Measurements from ENCODE around the gene PTX3. TPM values are rescaled to one million over a fixed set of nuclear protein-coding genes. Genes with fewer than 3 reads are reported as not detected.

PTX3 gene
- total RNA-seq, 1 donor from 2014 or later = not detected

- H3K36me3 Mint-ChIP-seq (ENCODE audit: low read depth) = no peaks in the 10 kb centered on the region
- TF ChIP-seq CTCF (IDR thresholded peaks at IDR 0.05) = no peak
- ATAC-seq (ENCODE audit: low read depth) = no peak
- POLR2A ChIA-PET = no interaction called here
- peaks cover 2% of the 10 kb centered on the region for H3K27me3 Mint-ChIP-seq
- H3K4me1 Mint-ChIP-seq = no peaks in the 10 kb centered on the region
- no peak overlapping the region for H3K4me3 Mint-ChIP-seq
- CTCF ChIA-PET = no interaction called here
- intact Hi-C loops (cut with micrococcal nuclease) = no loop called here
- no peak for DNase-seq
- H3K27ac Mint-ChIP-seq = no peak overlapping the region
- no peaks in the 10 kb centered on the region for H3K9me3 Mint-ChIP-seq
Measured at GRCh38 chr3:157469561-157470294, 33.1 kb downstream of the PTX3 start.

- no peaks in the 10 kb centered on the region for H3K4me1 Mint-ChIP-seq
- H3K27ac Mint-ChIP-seq = no peak overlapping the region
- CTCF ChIA-PET = no interaction called here
- peaks cover 2% of the 10 kb centered on the region for H3K27me3 Mint-ChIP-seq
- no peak overlapping the region for H3K4me3 Mint-ChIP-seq
- DNase-seq (no peak), ATAC-seq (ENCODE audit: low read depth) (no peak)
- POLR2A ChIA-PET = no interaction called here
- TF ChIP-seq CTCF (IDR thresholded peaks at IDR 0.05) = no peak
- intact Hi-C loops (cut with micrococcal nuclease) = no loop called here
- no peaks in the 10 kb centered on the region for H3K36me3 Mint-ChIP-seq (ENCODE audit: low read depth)
- H3K9me3 Mint-ChIP-seq = no peaks in the 10 kb centered on the region
Measured at GRCh38 chr3:157471064-157471463, 34.4 kb downstream of the PTX3 start.

GRCh38 chr3:157472648-157473047 lies 36.0 kb downstream of the PTX3 start:
- Mint-ChIP-seq H3K36me3 (ENCODE audit: low read depth) (no peaks in the 10 kb centered on the region), H3K27ac (no peak overlapping the region), H3K27me3 (peaks cover 2% of the 10 kb centered on the region), H3K4me3 (no peak overlapping the region), H3K4me1 (no peaks in the 10 kb centered on the region), H3K9me3 (no peaks in the 10 kb centered on the region)
- DNase-seq (no peak), ATAC-seq (ENCODE audit: low read depth) (no peak)
- POLR2A ChIA-PET = no interaction called here
- CTCF ChIA-PET = no interaction called here
- intact Hi-C loops (cut with micrococcal nuclease) = no loop called here
- TF ChIP-seq CTCF (IDR thresholded peaks at IDR 0.05) = no peak

- TF ChIP-seq CTCF (IDR thresholded peaks at IDR 0.05) = no peak
- POLR2A ChIA-PET = no interaction called here
- H3K27me3 Mint-ChIP-seq = no peaks in the 10 kb centered on the region
- CTCF ChIA-PET = no interaction called here
- H3K9me3 Mint-ChIP-seq = no peaks in the 10 kb centered on the region
- H3K4me1 Mint-ChIP-seq = no peaks in the 10 kb centered on the region
- H3K4me3 Mint-ChIP-seq = no peak overlapping the region
- intact Hi-C loops (cut with micrococcal nuclease) = no loop called here
- H3K36me3 Mint-ChIP-seq (ENCODE audit: low read depth) = no peaks in the 10 kb centered on the region
- ATAC-seq (ENCODE audit: low read depth) (no peak), DNase-seq (no peak)
- no peak overlapping the region for H3K27ac Mint-ChIP-seq
Measured at GRCh38 chr3:157475921-157476414, 39.3 kb downstream of the PTX3 start.

GRCh38 chr3:157477441-157477840 lies 40.8 kb downstream of the PTX3 start:
- no peaks in the 10 kb centered on the region for H3K27me3 Mint-ChIP-seq
- no peak for TF ChIP-seq CTCF (IDR thresholded peaks at IDR 0.05)
- ChIA-PET POLR2A (no interaction called here), CTCF (no interaction called here)
- no peak overlapping the region for H3K27ac Mint-ChIP-seq
- ATAC-seq (ENCODE audit: low read depth) (no peak), DNase-seq (no peak)
- intact Hi-C loops (cut with micrococcal nuclease) = no loop called here
- no peak overlapping the region for H3K4me3 Mint-ChIP-seq
- H3K9me3 Mint-ChIP-seq = peaks cover 3% of the 10 kb centered on the region
- no peaks in the 10 kb centered on the region for H3K36me3 Mint-ChIP-seq (ENCODE audit: low read depth)
- no peaks in the 10 kb centered on the region for H3K4me1 Mint-ChIP-seq
